Limb (tissue), 2 donors: ENCODE data around the gene RPRD1B.

Experiments
- DNase-seq, 2 donors: peaks; one replicate each; pipeline ENCODE4 v3.0.0-alpha.2; 2016; ENCODE audit errors: extremely low spot score in 2 of 2

Gene RPRD1B

DNA sequence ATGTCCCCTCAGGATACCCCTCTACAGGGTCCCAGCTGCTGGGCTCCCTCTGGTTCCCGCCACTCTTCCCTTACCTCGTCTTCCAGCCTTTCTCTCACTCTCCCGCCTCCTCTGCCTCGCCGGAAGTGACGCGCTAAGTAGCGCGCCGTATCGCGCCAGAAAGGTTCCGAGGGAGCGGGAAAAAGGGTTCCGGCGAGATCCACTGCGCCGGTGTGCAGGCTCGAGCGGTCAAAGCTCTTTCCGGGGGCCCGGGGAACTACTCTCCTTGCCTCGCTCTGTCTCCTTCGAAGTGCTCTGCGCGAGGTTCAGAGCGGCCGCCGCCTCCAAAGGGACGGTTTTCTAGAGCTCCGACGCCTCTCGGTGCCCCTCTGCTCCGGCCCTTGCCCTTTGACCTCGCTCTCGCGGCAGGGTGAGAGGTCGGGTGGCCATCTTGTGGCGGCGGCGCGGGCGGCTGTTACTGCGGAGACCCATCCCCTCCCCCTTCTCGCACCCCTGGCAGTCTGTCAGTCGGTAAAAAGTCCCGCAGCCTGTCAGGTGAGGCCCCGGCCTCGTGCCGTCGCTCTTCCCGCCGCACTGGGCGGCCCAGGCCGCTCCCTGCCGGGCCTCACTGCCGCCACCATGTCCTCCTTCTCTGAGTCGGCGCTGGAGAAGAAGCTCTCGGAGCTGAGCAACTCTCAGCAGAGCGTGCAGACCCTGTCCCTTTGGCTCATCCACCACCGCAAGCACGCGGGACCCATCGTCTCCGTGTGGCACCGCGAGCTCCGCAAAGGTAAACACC is at the start of gene RPRD1B, which contains the start of gene TTI1:
Gene RPRD1B, plus strand, starts transcription at position 417 of the 778 bp plus-strand sequence. Its CDS starts 202 bp downstream, at position 619.
Gene TTI1, minus strand, starts transcription at position 127 of the 778 bp plus-strand sequence. CDS start 19,640 bp downstream, outside the sequence.
- DNase-seq = peak; percentile 95

GRCh38 chr20:37984018-37984785 is 49.3 kb upstream of the RPRD1B start:
- DNase-seq = no peak

- no peak for DNase-seq
Measured at GRCh38 chr20:37986044-37986858, 47.3 kb upstream of the RPRD1B start.

- peak in 1 of 2 donors; percentile 50 for DNase-seq
Measured at GRCh38 chr20:37986873-37987601, 46.5 kb upstream of the RPRD1B start.

DNA sequence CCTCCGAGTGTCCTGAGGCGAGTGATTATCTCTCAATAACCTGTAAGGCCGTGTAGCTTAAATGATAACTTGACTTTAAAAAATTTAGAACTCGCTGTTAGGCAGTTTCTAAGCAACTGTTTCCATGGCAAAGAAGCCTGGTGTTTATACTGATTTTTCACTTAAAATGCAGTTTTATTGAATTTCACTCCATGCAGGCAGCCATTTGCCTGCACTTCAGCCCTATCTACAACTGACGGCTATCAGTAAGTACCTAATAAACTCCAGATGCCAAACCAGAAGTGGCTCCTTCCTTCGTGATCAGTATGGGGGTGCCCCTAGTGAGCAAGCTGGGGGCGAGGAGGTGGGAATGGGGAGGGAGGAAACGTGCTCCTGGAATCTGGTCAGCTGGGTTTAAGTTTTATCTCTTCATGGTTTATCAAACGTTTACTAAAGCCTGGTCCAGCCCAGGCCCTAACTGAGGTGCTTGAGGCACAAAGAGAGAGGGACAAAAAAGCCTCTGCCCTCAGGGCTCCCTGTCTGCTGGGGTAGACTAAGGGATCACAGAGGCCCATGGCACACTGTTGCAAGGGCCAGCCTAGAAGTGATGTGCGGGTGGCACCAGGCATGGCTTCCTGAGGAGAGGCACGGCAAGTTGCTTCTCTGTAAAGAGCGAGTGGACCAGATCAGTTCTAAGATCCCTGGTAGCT is 45.8 kb upstream of the RPRD1B start:
- no peak for DNase-seq

DNA sequence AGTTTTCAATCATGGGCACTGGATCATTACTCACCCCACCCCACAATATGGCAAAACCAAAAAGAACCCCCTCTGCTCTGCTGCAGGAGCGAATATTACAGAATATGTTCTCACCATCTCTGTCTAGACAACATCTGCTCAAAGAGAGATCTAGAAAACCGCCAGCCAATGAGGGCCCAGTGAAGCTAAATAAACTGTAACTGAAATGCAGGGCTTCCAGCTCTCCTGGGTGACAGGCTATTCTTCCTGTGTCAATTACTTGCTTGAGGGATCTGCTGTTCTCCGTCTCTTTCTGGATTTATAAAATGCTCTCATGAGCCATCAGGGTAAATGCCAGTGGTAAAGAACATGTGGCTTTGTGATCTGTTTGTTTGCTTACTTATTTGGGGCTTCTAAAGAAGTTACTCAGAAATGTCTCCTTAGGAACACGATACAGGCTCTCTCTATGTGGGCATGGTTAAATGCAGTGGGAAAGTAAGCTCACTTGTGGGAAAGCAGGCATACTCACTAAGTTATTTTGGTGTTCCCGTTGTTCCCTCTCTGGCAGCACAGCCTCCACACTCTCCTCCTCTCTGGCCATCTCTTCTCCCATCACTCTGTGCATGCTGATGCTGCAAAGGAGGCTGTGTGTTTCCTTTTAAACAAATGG is 45.1 kb upstream of the RPRD1B start:
- DNase-seq = no peak

DNA sequence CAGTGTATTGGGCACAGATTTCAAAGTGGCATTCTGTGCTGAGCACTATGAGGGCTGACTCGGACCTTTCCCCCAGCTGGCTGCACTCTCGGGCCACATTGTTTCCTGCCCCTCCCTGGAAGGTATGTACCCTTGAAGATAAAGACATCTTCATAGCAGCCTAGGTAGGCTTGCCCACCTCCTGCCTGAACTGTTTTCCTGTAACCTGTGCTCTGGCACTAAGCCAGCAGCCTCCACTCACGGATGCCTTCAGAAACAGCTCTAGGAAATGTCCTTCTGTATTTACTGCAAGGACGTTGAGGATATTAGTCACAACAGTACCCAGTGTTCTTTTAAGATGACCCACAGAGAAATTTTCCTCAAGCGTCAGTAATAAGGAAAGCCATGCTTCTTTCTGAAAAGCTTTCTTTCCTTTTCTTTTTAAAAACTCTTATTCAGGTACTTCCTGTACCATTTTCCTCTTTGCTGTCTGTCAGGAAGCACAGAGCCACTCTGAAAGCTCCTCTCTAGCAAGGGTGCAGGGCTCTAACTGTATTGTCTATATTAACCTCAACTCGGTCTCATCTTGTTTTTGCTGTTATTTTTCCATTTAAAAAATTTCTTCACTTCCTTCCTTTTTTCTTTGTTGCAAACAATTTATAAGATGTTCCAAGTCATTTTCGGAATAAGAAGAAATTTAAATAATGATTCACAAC is 43.8 kb upstream of the RPRD1B start:
- no peak for DNase-seq

- no peak for DNase-seq
Measured at GRCh38 chr20:37990571-37991151, 42.9 kb upstream of the RPRD1B start.

GRCh38 chr20:37991157-37991866 is 42.2 kb upstream of the RPRD1B start:
- no peak for DNase-seq

DNA sequence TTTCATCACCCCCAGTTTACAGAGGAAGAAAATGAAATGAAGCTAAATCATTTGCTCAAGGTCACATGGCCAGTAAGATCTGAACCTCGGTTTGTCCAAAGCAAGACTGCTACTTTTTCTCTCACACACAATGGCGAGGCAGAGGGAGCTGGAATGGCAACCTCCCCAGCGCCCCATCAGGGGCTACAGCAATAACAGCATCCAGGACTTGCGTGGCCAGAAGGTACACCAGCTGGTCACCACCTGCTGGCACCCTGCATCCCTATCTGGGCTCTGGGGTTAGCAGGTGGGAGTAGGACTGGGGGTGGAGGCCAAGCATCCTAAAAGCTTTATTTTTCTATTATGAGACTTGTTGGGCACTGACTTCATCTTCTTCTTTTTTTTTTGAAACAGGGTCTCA is 41.6 kb upstream of the RPRD1B start:
- no peak for DNase-seq

GRCh38 chr20:37992802-37993409 is 40.6 kb upstream of the RPRD1B start:
- DNase-seq = peak; percentile 48 to 49

GRCh38 chr20:37994512-37994911 is 39.0 kb upstream of the RPRD1B start:
- no peak for DNase-seq

GRCh38 chr20:37995856-37996605 is 37.5 kb upstream of the RPRD1B start:
- no peak for DNase-seq

DNA sequence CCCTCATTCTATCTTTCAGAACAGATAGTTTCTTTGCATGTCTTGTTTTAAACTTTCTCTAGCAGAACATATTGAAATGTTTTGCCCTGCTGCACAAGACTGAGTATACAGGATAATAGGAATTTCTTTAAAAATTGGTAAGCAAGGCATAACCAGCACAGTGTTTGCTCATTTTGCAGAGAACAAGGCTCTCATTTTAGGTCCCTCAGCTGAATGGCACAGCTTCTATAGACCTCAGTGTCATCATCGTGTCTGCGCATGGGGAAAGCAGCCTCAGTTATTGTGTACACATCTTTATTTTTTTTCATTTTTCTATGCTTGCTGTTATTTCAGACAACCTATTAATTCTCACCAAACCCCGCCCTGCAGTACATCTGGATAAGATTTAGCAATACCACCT is 36.0 kb upstream of the RPRD1B start:
- DNase-seq = no peak

GRCh38 chr20:37999526-38000263 is 33.9 kb upstream of the RPRD1B start:
- no peak for DNase-seq

GRCh38 chr20:38000293-38000692 is 33.3 kb upstream of the RPRD1B start:
- DNase-seq = no peak
